HepG2 (cell line): Measurements from ENCODE around the gene UBXN2A. TPM values are rescaled to one million over a fixed set of nuclear protein-coding genes. Genes with fewer than 3 reads are reported as not detected.
A peak's percentile ranks its signal among the peaks of the same experiment; 100 is the strongest.

Experiments
- CEBPZ ChIP-seq: IDR thresholded peaks from 2 replicates; pipeline ENCODE4 v1.6.1; 2012; ENCODE audit warnings: low read length, improper control_type of control experiment
- CREM ChIP-seq, 2 experiments: sonication (generic) in 1 of 2; formaldehyde crosslinking in 1 of 2; IDR thresholded peaks; 2 replicates each; pipeline versions ENCODE4 v1.4.0 to v1.6.1; 2016 to 2020; ENCODE audit warnings: antibody characterized with exemption in 1 of 2, mild to moderate bottlenecking in 1 of 2, missing genetic modification reagents in 1 of 2
- CTCF ChIP-seq: sonication (generic); formaldehyde crosslinking; IDR thresholded peaks from 2 replicates; pipeline ENCODE4 v1.5.0; 2020; ENCODE audit warnings: mild to moderate bottlenecking, missing genetic modification reagents, moderate library complexity
- DR1 ChIP-seq: sonication (generic); formaldehyde crosslinking; IDR thresholded peaks from 2 replicates; pipeline ENCODE4 v1.8.0; 2021; ENCODE audit warnings: mild to moderate bottlenecking, missing genetic modification reagents, inconsistent platforms
- HMG20A ChIP-seq: IDR thresholded peaks from 2 replicates; pipeline ENCODE4 v1.6.1; 2016; ENCODE audit warnings: borderline replicate concordance
- HNRNPK ChIP-seq: fragments of 200-400 bp; formaldehyde crosslinking; IDR thresholded peaks from 2 replicates; pipeline ENCODE4 v1.6.1; 2018; ENCODE audit warnings: low read length, low read depth, moderate library complexity, mild to moderate bottlenecking; ENCODE audit not compliant: poor library complexity, severe bottlenecking
- IRF9 ChIP-seq: sonication (generic); formaldehyde crosslinking; IDR thresholded peaks from 2 replicates; pipeline ENCODE4 v1.8.0; 2022; ENCODE audit warnings: missing genetic modification reagents, mild to moderate bottlenecking, borderline replicate concordance
- KDM1A ChIP-seq: IDR thresholded peaks from 2 replicates; pipeline ENCODE4 v1.6.1; 2016; ENCODE audit warnings: missing compliant biosample characterization
- KMT2A ChIP-seq: sonication (generic); formaldehyde crosslinking; IDR thresholded peaks from 2 replicates; pipeline ENCODE4 v1.4.0; 2020; ENCODE audit warnings: missing genetic modification reagents
- NR2F2 ChIP-seq: IDR thresholded peaks from 2 replicates; pipeline ENCODE4 v1.6.1; 2012; ENCODE audit warnings: low read depth, inconsistent platforms, borderline replicate concordance
- PHF21A ChIP-seq: sonication (generic); formaldehyde crosslinking; IDR thresholded peaks from 2 replicates; pipeline ENCODE4 v1.5.0; 2020; ENCODE audit warnings: mild to moderate bottlenecking, missing genetic modification reagents
- POLR2AphosphoS2 ChIP-seq: IDR thresholded peaks from 2 replicates; pipeline ENCODE4 v1.6.1; 2011; ENCODE audit warnings: low read depth, low read length, improper control_type of control experiment
- SALL2 ChIP-seq: sonication (generic); formaldehyde crosslinking; IDR thresholded peaks from 2 replicates; pipeline ENCODE4 v1.8.1; 2023; ENCODE audit warnings: mild to moderate bottlenecking, missing genetic modification reagents, inconsistent platforms
- TBL1XR1 ChIP-seq: fragments of 150-350 bp; IDR thresholded peaks from 2 replicates; pipeline ENCODE4 v1.6.1; 2014; ENCODE audit warnings: borderline replicate concordance, low read length; ENCODE audit not compliant: partially characterized antibody
- TCF7L2 ChIP-seq: IDR thresholded peaks from 2 replicates; pipeline ENCODE4 v1.6.1; 2011; ENCODE audit warnings: mild to moderate bottlenecking, low read depth, low read length, moderate library complexity
- TRIM22 ChIP-seq: fragments of 450-650 bp; IDR thresholded peaks from 2 replicates; pipeline ENCODE4 v1.6.1; 2017
- ZFP1 ChIP-seq: IDR thresholded peaks from 2 replicates; pipeline ENCODE4 v1.6.1; 2016
- ZNF296 ChIP-seq: sonication (generic); formaldehyde crosslinking; conservative IDR thresholded peaks from 2 replicates; pipeline ENCODE4 v1.5.0; 2020; ENCODE audit warnings: mild to moderate bottlenecking, missing genetic modification reagents
- ZNF33B ChIP-seq: sonication (generic); formaldehyde crosslinking; IDR thresholded peaks from 2 replicates; pipeline ENCODE4 v1.5.1; 2020; ENCODE audit warnings: mild to moderate bottlenecking, missing genetic modification reagents
- ZNF34 ChIP-seq: sonication (generic); formaldehyde crosslinking; IDR thresholded peaks from 2 replicates; pipeline ENCODE4 v1.4.0; 2020; ENCODE audit warnings: mild to moderate bottlenecking, missing genetic modification reagents, borderline replicate concordance
- ZNF530 ChIP-seq: sonication (generic); formaldehyde crosslinking; IDR thresholded peaks from 2 replicates; pipeline ENCODE4 v1.5.0; 2020; ENCODE audit warnings: low read depth, mild to moderate bottlenecking, missing genetic modification reagents
- ZNF550 ChIP-seq: sonication (generic); formaldehyde crosslinking; IDR thresholded peaks from 2 replicates; pipeline ENCODE4 v1.4.0; 2020; ENCODE audit warnings: mild to moderate bottlenecking, missing genetic modification reagents, borderline replicate concordance
- ZNF605 ChIP-seq: sonication (generic); formaldehyde crosslinking; IDR thresholded peaks from 2 replicates; pipeline ENCODE4 v1.8.0; 2022; ENCODE audit warnings: mild to moderate bottlenecking, missing genetic modification reagents
- ZNF639 ChIP-seq: conservative IDR thresholded peaks from 2 replicates; pipeline ENCODE4 v1.6.1; 2018; ENCODE audit warnings: missing genetic modification reagents
- polyA plus RNA-seq, 8 experiments: library from polyadenylated mRNA; depleted of rRNA in 3 of 8; stranded (reverse) in 7 of 8; unstranded in 1 of 8; fragments of >200 nt; fragmentation: Illumina TruSeq in 4 of 8; extraction: Trizol in 4 of 8; gene quantifications; 2 replicates each; pipeline versions ENCODE4 v1.2.1 to v1.2.3, GENCODE V29; 2011 to 2016; ENCODE audit warnings: low read depth in 4 of 8, missing spikeins in 1 of 8, mixed read lengths in 1 of 8; ENCODE audit not compliant: insufficient read depth in 1 of 8
- total RNA-seq, 5 experiments: library from RNA; depleted of rRNA; stranded (reverse); fragments of >200 nt; fragmentation: Illumina TruSeq; extraction: Trizol; gene quantifications; 2 replicates each; pipeline ENCODE4 v1.2.3, GENCODE V29; 2016; ENCODE audit warnings: low read depth in 1 of 5

UBXN2A gene
- total and polyA plus RNA-seq, 2 of the 13 experiments (the other 11 are each of a cell fraction or from before 2014, with no cell fraction given) = 8.3 to 20.9 TPM

GRCh38 chr2:24016376-24016761, 76.1 kb downstream of the UBXN2A start (continued):
- TF ChIP-seq ZNF34 (CRISPR knock-in tag) (no peak), TBL1XR1 (no peak), ZNF33B (CRISPR knock-in tag) (no peak), IRF9 (no peak), ZFP1 (CRISPR knock-in tag) (no peak), CTCF (no peak), ZNF550 (CRISPR knock-in tag) (no peak), TRIM22 (no peak), TCF7L2 (no peak), ZNF605 (CRISPR knock-in tag) (no peak), HMG20A (CRISPR knock-in tag) (no peak), KMT2A (CRISPR knock-in tag) (no peak), DR1 (CRISPR knock-in tag) (no peak), PHF21A (CRISPR knock-in tag) (no peak), ZNF639 (CRISPR knock-in tag) (no peak), HNRNPK (no peak), CREM (IDR thresholded peaks at IDR 0.05) (no peak), CREM (CRISPR knock-in tag; IDR thresholded peaks at IDR 0.05) (no peak), CEBPZ (no peak), ZNF296 (CRISPR knock-in tag) (no peak), SALL2 (peak; percentile 57; the same call in 1 of the 2 replicates), POLR2AphosphoS2 (no peak), NR2F2 (no peak), KDM1A (CRISPR knock-in tag) (no peak), ZNF530 (no peak)
